Measurements from ENCODE around the gene TTR. TPM values are rescaled to one million over a fixed set of nuclear protein-coding genes. Genes with fewer than 3 reads are reported as not detected.
A peak's percentile ranks its signal among the peaks of the same experiment; 100 is the strongest.

Gene TTR
- total and polyA plus RNA-seq, 2 of the 13 experiments (the other 11 are each of a cell fraction or from before 2014, with no cell fraction given), result 91.3 to 496 TPM

DNA sequence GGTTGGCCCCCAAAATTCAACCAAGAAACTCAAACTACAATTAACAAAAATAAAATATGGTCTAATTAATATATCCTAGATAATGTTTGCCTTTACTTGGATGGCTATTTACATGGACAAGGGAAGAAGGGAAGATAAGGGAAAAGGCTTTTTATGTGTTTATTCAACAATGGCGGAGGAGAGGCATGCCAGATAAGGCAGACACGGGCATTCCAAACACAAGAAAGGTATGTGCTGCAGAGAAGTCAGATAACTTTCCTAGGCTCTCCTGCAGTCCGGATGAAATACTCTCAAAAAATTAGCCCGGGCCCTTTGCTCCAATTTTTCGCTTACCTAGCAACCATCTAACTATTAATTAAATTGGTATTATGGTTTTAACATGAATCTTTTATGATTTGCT lies 5.1 kb upstream of the TTR start (continued):
- TF ChIP-seq ZNF780A (CRISPR knock-in tag; IDR thresholded peaks at IDR 0.05), result no peak
- TF ChIP-seq PHB2 (IDR thresholded peaks at IDR 0.05; ENCODE audit: partially characterized antibody), result no peak
- TF ChIP-seq SRF (IDR thresholded peaks at IDR 0.05; ENCODE audit: low read depth, low read length), result 0 out of 2 replicates have a peak, but pooled peaks have one; percentile 9
- no peak for TF ChIP-seq RCOR2 (CRISPR knock-in tag; IDR thresholded peaks at IDR 0.05)
- TF ChIP-seq, protein P1, sequence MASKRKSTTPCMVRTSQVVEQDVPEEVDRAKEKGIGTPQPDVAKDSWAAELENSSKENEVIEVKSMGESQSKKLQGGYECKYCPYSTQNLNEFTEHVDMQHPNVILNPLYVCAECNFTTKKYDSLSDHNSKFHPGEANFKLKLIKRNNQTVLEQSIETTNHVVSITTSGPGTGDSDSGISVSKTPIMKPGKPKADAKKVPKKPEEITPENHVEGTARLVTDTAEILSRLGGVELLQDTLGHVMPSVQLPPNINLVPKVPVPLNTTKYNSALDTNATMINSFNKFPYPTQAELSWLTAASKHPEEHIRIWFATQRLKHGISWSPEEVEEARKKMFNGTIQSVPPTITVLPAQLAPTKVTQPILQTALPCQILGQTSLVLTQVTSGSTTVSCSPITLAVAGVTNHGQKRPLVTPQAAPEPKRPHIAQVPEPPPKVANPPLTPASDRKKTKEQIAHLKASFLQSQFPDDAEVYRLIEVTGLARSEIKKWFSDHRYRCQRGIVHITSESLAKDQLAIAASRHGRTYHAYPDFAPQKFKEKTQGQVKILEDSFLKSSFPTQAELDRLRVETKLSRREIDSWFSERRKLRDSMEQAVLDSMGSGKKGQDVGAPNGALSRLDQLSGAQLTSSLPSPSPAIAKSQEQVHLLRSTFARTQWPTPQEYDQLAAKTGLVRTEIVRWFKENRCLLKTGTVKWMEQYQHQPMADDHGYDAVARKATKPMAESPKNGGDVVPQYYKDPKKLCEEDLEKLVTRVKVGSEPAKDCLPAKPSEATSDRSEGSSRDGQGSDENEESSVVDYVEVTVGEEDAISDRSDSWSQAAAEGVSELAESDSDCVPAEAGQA (IDR thresholded peaks at IDR 0.05; ENCODE audit: low read depth), result no peak
- TF ChIP-seq, protein P1 (CRISPR knock-in tag; IDR thresholded peaks at IDR 0.05; ENCODE audit: borderline replicate concordance), result no peak
- TF ChIP-seq, protein P2, sequence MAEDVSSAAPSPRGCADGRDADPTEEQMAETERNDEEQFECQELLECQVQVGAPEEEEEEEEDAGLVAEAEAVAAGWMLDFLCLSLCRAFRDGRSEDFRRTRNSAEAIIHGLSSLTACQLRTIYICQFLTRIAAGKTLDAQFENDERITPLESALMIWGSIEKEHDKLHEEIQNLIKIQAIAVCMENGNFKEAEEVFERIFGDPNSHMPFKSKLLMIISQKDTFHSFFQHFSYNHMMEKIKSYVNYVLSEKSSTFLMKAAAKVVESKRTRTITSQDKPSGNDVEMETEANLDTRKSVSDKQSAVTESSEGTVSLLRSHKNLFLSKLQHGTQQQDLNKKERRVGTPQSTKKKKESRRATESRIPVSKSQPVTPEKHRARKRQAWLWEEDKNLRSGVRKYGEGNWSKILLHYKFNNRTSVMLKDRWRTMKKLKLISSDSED (CRISPR knock-in tag; IDR thresholded peaks at IDR 0.05), result no peak
- TF ChIP-seq HNRNPH1 (optimal IDR thresholded peaks at IDR 0.05; ENCODE audit: low read depth, low read length), result no peak
- TF ChIP-seq ZNF761 (CRISPR knock-in tag; conservative IDR thresholded peaks at IDR 0.05), result no peak
- TF ChIP-seq ZNF431 (CRISPR knock-in tag; IDR thresholded peaks at IDR 0.05; ENCODE audit: borderline replicate concordance, low read depth), result no peak
- no peak for TF ChIP-seq SMARCC2 (IDR thresholded peaks at IDR 0.05)
- TF ChIP-seq U2AF2 (IDR thresholded peaks at IDR 0.05; ENCODE audit: low read depth, low read length), result no peak
- TF ChIP-seq FOXO1 (CRISPR knock-in tag; IDR thresholded peaks at IDR 0.05), result no peak
- TF ChIP-seq, protein P3, sequence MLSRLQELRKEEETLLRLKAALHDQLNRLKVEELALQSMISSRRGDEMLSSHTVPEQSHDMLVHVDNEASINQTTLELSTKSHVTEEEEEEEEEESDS (CRISPR knock-in tag; IDR thresholded peaks at IDR 0.05; ENCODE audit: borderline replicate concordance), result no peak
- TF ChIP-seq ZFP36 (IDR thresholded peaks at IDR 0.05; ENCODE audit: borderline replicate concordance, low read depth, low read length, partially characterized antibody), result no peak
- TF ChIP-seq IKZF4 (CRISPR knock-in tag; IDR thresholded peaks at IDR 0.05; ENCODE audit: borderline replicate concordance, low read depth, not compliant biosample characterization), result no peak
- TF ChIP-seq REL (CRISPR knock-in tag; conservative IDR thresholded peaks at IDR 0.05), result no peak
- TF ChIP-seq, protein P4, sequence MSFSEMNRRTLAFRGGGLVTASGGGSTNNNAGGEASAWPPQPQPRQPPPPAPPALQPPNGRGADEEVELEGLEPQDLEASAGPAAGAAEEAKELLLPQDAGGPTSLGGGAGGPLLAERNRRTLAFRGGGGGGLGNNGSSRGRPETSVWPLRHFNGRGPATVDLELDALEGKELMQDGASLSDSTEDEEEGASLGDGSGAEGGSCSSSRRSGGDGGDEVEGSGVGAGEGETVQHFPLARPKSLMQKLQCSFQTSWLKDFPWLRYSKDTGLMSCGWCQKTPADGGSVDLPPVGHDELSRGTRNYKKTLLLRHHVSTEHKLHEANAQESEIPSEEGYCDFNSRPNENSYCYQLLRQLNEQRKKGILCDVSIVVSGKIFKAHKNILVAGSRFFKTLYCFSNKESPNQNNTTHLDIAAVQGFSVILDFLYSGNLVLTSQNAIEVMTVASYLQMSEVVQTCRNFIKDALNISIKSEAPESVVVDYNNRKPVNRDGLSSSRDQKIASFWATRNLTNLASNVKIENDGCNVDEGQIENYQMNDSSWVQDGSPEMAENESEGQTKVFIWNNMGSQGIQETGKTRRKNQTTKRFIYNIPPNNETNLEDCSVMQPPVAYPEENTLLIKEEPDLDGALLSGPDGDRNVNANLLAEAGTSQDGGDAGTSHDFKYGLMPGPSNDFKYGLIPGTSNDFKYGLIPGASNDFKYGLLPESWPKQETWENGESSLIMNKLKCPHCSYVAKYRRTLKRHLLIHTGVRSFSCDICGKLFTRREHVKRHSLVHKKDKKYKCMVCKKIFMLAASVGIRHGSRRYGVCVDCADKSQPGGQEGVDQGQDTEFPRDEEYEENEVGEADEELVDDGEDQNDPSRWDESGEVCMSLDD (CRISPR knock-in tag; IDR thresholded peaks at IDR 0.05; ENCODE audit: borderline replicate concordance), result no peak
- TF ChIP-seq RARA (CRISPR knock-in tag; IDR thresholded peaks at IDR 0.05), result 0 out of 2 replicates have a peak, but pooled peaks have one; percentile 15
- no peak for TF ChIP-seq MXD4 (CRISPR knock-in tag; IDR thresholded peaks at IDR 0.05)
- no peak for TF ChIP-seq ZNF570 (CRISPR knock-in tag; IDR thresholded peaks at IDR 0.05; ENCODE audit: borderline replicate concordance)
- TF ChIP-seq PHF20 (CRISPR knock-in tag; IDR thresholded peaks at IDR 0.05), result no peak

All from HepG2 (cell line).